NCI-H2081 (cell line): ENCODE results near the gene COMP.
A peak's percentile ranks its signal among the peaks of the same experiment; 100 is the strongest.
"Not testable (repeated sequence)": the region's sequence is repeated elsewhere in the genome, so short reads cannot be mapped to it uniquely, and the experiment has no call there.

Experiments used
- DNase-seq, 2 experiments: peaks; one replicate each; lab custom pipeline; 2025; lab: John Stamatoyannopoulos, UW

Gene COMP

GRCh38 chr19:18790566-18791314 is at the start of gene COMP:
COMP (minus strand) TSS chr19:18791305; CDS start chr19:18791269, 36 bp downstream.
- no peak for DNase-seq

- DNase-seq, result no peak
Measured at GRCh38 chr19:18840288-18841267, 49.5 kb upstream of the COMP start.

GRCh38 chr19:18839465-18840287 is 48.6 kb upstream of the COMP start:
- no peak for DNase-seq

- no peak for DNase-seq
Measured at GRCh38 chr19:18834644-18834984, 43.5 kb upstream of the COMP start.

- peak; percentile 54 to 77 for DNase-seq
Measured at GRCh38 chr19:18833849-18834643, 42.9 kb upstream of the COMP start.

- DNase-seq, result no peak
Measured at GRCh38 chr19:18833141-18833476, 42.0 kb upstream of the COMP start.

GRCh38 chr19:18832306-18833140 is 41.4 kb upstream of the COMP start:
- peak in 1 of 2 experiments; percentile 40 for DNase-seq

- DNase-seq, result peak; percentile 93
Measured at GRCh38 chr19:18831524-18832305, 40.6 kb upstream of the COMP start, which contains the start of gene UPF1. UPF1 (plus strand) TSS chr19:18831959; CDS start chr19:18832210, 251 bp downstream.

- no peak for DNase-seq
Measured at GRCh38 chr19:18830488-18830887, 39.4 kb upstream of the COMP start.

- no peak for DNase-seq
Measured at GRCh38 chr19:18828786-18829185, 37.7 kb upstream of the COMP start.

- DNase-seq, result no peak
Measured at GRCh38 chr19:18817574-18817973, 26.5 kb upstream of the COMP start.

- not testable (repeated sequence) for DNase-seq
Measured at GRCh38 chr19:18816645-18817044, 25.5 kb upstream of the COMP start.

- no peak for DNase-seq
Measured at GRCh38 chr19:18815673-18816072, 24.6 kb upstream of the COMP start.

GRCh38 chr19:18814063-18814462 is 23.0 kb upstream of the COMP start:
- DNase-seq, result no peak

- DNase-seq, result not testable (repeated sequence)
Measured at GRCh38 chr19:18811638-18812037, 20.5 kb upstream of the COMP start.

GRCh38 chr19:18809149-18809868 is 18.2 kb upstream of the COMP start:
- no peak for DNase-seq

- DNase-seq, result no peak
Measured at GRCh38 chr19:18807861-18808331, 16.8 kb upstream of the COMP start.

- DNase-seq, result no peak
Measured at GRCh38 chr19:18804643-18805042, 13.5 kb upstream of the COMP start.

- no peak for DNase-seq
Measured at GRCh38 chr19:18804139-18804601, 13.1 kb upstream of the COMP start.
